Activated CD8-positive, alpha-beta memory T cell treated with anti-CD3 and anti-CD28 coated beads for 1 hour (primary cell): Measurements from ENCODE around the gene GRID1.

Experiments used
- DNase-seq, 2 donors: peaks; one replicate each; pipeline ENCODE4 v3.0.0-alpha.2; 2020; ENCODE audit warnings: low read depth in 1 of 2; ENCODE audit errors: extremely low read depth in 1 of 2

The GRID1 gene

DNA sequence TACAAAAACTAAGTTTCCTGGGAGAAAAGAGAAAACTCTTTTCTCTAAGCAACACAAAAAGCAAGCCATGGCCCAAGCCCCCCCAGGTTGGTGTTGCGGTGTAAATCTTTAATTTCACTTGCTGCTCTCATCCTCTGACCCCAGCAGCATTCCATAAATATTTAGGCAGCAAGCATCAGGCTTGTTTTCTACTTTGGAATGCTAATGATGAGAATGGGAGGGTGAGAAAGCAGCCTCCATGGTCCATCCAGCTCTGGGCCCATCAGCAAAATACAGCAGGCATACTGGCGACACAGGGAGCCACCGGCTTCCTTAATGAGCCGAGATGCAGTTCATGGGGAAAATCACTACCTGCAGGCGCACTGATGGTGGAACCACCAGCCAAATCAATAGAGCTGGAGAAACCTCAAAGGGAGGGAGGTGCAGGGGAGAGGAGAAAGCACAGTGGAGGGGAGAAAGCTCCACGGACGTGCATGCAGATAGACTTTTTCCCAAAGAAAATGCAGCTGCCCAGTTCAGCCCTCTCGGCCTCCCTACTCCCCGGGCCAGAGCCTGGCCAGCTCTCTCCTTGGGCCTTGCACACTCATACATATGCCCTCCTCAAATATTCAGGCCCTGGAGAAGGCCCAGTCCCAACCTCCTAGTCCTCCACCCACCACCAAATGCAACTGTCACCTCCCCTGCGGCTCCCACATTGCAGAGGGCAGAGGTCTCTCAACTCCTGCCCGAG lies 131.9 kb downstream of the GRID1 start:
- DNase-seq, result no peak

DNA sequence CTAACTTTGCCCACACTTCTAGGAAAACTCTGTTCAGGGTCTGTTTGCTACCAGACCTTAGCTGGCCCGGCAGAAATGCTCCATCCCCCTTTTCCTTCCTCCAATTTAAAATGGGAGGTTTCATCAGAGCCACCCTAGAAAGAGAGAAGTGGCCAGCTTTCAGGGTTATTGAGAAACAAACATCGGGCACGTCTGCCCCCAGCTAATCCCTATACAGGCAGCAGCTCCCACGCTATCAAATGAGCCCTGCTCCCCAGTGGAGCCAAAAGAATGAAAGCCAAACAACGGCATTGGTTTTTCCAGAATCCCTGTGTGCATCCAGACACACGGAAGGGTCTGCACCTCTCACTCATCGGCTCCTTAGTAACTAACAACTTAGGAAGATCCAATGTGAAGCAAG lies 132.5 kb downstream of the GRID1 start:
- no peak for DNase-seq

DNA sequence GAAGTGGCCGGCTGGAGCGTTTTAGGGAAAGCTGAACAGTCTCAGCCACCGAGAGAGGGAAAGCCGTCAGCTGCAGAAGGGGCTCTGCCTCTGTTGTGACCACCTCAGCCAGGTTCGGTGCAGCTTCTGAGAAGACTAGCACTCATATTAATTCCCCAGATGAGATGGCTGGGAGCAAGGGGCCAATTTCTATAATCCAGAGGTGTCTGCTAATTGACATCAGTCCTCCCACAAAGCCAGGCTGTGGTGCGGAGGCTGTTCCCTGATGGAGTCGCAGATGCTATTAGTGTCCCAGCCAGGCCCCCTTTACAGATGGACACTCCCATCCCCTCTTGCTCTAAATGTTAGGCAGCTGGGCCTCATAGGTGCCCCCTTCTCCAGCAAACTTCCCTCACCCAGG lies 133.5 kb downstream of the GRID1 start:
- DNase-seq, result no peak

DNA sequence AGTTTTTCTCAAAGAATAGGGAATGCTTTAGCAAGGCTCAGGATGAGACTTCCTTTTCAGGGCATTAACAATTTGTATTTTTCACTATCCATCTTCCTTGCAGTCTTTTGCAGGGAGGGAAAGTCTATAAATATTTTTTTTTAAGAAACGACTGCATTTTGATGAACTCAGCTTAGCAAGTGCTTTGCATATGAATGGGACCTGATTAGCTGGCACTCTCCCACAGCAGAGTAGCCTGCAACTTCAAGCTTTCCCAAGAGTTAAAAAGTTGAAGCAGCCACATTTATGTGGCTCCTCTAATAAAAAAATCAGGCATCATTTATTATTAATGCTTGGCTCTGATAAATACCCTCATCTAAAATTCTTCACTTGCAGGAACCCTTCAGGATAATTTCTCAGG lies 134.0 kb downstream of the GRID1 start:
- no peak for DNase-seq

DNA sequence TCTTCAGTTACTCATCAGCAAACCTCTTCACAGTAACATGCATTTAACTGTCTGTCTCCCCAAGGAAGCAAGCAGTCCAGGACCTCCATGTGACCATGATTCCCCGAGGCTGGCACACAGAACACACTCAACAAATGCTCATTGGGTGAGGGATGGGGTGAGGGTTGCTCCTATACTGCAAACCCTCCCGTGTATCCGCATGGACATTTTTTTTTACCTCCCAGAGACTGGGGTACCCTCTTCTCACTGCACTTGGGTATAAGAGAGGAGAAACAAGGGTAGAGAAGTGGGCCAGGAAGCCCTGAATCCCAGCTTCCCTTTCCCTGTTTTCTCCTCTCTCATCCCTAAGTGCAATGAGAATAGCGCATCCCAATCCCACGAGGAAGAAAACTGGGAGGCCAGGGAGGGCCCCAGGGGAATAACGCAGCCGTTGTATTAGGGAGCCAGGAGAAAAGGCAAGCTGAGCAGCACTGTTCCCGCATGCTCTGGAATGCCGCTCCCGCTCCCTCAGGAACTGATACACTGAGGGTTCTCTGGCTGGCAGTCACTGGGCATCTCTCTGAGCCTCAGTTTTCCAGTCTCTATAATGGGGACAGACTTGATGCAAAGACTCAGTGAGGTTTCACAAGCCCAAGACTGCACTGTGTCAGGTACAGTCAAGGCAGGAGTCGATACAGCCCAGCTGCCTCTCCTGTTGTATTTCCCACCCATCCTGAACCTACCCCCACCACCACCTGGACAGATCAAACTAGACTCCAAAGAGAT lies 134.6 kb downstream of the GRID1 start:
- DNase-seq, result no peak

DNA sequence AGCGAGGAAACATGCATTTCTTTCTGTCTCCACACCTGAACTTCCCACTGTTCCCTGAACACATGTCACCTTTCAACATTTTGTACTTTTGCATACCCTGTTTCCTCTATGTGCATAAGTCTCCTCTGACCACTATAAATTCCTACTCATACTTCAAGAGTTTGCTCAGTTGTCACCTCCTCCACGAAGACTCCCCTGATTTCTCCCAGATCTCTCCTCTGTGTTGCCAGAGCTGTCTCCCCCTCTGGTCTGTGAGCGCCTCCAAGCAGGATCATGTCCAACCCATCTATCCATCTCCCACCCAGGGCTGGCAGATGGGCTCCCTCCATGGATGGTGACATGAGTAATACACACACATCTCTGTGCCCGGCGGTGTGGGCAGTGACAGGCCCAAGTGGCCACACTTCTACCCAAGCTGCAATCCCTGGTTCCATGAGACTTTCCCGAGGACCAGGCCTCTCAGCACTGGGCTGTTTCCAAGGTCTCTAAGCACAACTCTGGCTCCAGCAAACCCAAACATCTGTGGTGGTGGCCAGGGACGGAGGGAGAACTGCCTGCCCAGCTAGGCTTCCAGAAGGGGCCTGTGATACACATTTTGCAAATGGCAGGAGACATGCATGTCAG lies 135.9 kb downstream of the GRID1 start:
- no peak for DNase-seq

DNA sequence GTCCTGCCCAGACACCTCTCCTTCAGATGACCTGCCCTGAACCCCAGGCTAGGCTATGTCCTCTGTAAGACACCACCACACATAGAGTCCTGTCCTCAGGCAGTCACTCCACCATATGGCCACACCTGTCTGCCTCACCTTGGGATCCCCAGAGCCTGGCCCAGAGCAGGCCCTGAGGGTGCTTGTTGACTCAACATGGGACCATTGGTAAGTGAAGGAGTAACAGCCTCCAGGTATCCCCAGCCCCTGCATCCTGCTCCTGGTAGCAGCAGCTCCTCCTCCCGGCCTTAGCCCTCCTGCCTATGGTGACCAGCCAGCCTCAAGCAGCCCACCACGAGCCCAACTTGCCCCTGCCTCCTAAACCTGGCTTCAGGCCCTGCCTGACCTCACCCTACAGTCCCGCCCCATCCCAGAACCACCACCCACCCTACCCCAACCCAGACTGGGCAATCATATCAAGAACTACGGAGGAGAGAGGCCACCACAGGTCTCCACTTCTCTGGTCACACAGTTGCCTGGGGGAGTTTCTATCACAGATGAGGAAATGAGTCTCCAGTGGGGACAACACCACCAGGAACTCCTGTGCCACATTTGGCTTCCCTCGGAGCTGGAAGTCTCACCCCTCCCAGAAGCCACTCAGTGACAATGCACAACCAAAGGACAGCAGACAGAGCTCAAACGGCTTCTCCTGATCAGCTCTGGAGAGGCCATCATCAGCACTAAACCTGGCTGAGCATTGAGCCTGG lies 136.6 kb downstream of the GRID1 start:
- no peak for DNase-seq

DNA sequence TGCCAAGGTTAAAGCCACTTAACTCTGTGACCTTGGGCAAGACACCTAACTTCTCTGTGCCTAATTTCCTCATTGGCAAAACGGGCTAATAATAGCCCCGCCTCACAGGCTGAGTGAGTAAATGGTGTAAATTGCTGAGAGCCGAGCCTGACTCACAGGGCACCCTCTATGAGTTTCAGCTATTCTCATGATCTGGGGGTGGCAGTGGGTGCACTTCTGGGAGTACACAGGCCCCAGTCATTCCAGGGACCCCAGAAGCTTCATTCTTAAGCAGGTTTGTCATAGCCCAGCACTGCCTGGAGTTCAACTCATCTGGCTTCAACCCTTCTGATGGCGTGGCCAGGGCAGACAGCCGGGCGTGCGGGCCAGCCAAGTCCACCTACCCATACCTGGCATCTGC lies 137.2 kb downstream of the GRID1 start:
- DNase-seq, result no peak

DNA sequence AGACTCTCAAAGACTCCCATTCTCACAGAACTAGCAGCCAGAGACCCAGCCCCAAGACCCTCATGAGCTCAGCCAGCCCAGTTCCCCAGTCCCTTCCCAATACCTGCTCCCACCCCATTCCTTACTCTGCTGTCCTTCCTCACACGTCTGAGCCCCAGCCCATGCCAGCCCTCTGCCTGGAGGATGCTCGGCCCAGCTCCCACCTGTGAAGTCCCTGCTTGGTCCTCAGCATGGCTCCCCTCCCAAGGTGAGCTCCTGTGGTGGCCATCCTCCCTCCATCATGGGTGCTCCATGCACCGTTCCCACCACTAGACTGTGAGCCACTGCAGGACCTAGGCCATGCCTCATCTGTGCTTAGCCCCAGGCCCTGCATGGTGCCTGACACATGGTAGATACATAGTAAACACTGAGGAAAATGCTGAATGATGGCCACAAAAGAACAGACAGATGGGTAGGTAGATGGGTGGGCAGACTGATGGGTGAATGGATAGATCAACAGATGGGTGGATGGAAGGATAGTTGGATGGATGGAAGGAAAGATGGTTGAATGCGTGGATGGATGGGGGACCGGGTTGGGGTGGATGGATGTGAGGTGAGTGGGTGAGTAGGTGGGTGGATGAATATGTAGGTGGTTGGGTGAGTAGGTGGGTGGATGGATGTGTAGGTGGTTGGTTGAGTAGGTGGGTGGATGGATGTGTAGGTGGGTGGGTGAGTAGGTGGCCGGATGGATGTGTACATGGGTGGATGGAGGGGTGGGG lies 138.9 kb downstream of the GRID1 start:
- no peak for DNase-seq

DNA sequence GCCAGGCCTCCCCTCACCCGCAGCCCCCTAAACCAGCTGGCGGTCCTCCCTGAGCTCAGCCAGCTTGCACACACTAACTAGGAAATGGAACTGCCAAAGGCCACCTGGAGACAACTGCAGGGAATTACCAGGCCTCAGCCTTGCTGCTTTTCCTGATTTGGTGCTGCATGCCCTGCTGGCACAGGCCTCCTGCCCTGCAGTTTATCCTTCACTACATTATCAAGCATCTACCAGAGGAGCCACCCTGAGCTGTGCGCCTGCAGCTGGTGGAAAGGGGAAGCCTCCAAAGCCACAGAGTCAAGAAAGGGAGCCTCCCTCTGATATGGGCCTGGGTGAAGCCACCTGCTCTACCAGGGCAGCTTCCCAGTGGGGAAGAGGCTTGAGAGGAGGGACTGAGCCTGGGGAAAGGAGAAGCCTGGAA lies 139.8 kb downstream of the GRID1 start:
- DNase-seq, result no peak

DNA sequence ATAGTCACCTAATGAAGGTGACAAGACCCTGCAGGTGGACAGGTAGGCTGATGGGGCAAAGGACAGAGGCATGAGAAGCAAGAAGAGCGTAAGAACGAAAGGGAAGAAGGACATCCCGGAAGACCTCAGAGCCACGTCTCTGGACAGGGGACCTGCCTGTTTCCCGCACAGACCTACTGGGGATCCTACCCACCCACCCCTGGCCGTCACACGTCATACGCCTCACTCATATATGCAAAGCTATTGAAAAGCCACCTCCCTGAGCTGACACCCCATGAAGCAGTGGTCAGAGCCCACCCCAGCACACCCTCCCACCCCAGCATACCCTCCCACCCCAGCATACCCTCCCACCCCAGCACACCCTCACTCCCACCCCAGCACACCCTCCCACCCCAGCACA lies 140.6 kb downstream of the GRID1 start:
- DNase-seq, result no peak

DNA sequence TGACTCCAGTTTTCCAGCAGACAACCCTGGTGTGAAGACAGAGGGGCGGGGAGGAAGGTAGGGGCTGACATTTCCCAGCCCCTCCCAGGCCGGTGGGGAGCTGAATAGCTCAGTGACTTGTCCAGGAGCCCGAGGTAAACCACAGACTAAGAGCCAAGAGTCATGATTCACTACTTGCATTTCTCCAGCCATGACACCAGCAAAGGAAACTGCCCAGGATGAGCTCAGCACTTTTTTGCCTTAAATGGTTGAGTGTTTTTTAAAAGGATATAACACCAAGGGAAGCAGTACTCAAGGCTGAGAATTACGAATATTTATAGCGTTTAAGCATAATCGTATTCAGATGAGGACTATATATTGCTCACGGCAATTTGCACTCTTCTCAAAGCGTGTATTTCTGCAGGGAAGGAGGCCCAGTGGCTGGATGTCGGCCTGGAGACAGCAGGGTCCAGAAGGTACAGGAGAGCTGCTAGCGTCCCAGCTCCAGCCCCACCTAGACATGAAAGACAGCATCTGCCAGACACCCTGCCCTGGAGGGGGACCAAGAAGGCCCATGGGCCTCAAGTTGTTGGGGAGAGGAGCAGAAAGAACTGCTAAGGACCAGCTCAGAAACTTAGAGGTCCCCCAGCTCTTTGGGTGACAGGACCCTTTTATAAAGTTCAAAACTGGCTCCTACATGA lies 141.4 kb downstream of the GRID1 start:
- DNase-seq, result no peak

DNA sequence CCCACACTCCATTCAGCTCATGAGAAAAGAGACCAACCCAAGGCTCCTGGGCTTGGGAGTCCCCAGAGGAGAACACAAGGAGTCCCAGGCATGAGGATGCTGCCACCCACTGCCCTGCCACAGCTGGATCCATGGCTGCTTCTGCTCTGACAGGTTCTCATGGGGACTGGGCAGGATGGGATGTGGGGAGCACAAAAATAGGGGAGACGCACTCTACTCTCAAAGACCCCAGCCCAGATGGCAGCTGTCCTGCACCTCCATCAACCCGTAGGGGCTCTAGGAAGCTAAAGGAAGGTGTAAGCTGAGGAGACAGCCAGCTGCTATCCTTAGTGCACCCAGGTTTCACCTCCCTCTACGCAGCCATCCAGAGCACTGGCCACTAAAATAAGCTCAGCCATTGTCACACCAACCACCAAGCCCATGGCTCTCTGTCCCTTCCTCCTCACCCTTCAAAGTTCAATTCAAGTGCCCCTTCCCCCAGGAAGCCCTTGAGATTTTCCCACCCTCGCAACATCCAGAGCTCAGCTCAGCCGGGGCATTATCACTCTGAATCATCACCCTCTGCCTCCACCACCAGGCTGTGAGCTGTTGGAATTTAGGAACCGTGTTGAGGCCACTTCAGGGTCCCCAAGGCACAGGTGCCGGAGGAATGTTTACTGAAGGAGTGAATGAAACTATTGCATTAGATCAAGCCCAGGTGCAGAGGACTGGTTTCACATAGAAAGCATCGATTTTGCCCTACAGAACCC lies 142.1 kb downstream of the GRID1 start:
- no peak for DNase-seq

DNA sequence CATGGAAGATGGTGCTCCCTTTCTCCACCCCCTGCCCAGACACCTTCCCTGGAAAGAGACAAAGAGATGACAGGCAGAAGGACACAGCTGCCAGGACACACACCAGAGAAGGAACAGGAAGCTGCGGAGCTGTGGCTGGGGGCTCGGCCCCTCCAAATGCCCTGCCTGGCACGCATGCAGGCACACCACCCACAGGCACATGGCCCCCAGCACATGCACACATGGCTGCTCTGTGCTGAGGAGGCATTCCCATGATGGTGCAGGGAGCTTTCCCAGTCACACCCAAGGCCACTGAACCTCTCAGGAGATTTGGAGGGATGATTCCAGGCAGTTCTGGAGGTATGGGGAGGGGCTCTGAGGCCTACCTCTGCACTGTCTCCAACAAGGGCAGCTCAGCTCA lies 143.3 kb downstream of the GRID1 start:
- DNase-seq, result no peak

DNA sequence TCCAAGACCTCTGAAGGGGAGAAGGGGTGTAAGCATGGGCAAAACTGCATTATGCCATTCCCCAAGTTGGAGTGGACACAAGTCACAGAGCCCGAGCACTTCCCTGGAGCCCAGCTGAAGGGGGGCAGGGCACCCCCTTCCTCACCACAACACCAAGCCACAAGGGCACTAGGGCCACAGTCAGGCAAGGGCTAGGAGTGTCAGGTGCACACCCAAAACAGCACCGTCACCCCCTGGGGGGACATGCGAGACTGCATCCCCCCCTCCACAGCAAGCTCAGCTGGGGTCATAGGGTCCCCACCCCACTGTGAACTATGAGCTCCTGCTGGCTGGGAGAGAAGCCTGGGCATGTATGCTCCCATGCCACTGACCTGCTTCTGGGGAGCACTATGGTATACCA lies 143.9 kb downstream of the GRID1 start:
- no peak for DNase-seq

DNA sequence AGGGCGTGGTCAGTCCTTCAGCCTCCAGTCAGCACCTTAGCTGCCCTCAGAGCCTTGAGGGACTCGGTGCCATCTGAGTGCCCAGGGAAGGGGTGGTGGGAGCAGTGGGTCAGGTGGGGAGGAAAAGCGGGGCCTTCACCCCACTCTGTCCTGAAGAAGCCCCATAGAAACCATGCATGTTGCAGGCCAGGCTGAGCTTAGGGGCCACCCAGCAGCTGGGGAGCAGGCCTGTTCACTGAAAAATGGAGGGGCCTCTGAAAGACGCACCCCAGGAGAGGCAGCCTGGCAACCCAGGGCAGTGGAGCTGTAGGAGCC lies 144.3 kb downstream of the GRID1 start:
- DNase-seq, result no peak

DNA sequence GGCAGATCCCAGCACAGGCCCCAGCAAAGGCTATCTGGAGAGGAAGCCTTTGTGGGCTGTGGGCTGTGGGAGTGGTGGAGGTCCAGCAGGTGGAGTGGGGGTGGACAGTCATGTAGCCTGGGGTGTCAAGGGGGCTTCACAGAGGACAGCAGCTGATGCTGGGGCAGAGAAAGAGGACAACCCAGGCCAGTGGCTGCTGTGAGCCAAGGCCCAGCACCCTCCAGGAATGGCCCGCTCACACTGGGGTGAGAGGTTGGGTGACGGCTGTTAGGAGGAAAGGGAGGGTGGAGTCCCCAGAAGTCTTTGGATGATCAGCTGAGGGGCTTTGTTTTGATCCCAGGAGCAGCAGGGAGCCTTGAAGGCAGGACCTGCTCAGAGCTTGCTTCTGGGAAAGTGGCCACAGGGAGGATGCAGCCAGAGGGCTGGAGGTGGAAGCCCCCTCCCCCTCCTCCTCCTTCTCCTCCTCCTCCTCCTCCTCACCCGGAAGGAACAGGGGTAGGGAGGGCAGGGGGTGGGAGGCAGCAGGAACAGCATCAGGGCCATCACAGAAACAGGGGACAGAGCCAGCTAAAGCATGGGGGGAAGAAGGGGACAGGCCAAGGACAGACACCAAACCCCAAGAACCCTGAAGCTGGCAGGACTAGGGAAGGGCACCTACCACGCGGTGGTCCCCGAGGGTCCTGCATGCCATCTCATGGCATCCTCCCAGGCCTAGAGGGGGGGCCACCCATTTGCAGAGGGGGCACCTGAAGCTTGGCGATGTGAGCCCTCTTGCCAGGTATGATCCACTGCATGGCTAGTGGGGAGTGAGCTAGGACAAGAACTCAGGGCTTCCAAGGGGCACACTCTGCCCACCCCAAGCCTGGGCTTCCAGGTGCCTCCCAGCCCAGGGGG lies 144.9 kb downstream of the GRID1 start:
- no peak for DNase-seq

DNA sequence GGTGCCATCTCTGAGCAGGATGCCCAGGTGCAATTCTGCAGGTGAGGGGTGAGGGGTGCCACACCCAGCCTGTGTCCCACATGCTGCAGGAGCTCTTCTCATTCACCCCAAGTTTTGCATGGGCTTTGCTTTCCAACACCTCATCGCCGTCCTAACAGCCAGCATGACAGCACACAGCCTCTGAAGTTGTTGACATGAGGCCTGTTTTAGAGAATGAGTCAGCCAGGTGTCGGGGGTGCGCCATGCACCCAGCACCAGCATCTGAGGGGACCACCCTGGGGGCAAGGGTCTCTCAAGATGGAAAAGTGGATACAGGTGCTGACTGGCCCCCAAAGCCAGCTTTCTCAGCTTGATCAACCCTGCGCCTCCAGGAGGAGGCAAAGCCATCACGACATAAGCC lies 146.0 kb downstream of the GRID1 start:
- no peak for DNase-seq

DNA sequence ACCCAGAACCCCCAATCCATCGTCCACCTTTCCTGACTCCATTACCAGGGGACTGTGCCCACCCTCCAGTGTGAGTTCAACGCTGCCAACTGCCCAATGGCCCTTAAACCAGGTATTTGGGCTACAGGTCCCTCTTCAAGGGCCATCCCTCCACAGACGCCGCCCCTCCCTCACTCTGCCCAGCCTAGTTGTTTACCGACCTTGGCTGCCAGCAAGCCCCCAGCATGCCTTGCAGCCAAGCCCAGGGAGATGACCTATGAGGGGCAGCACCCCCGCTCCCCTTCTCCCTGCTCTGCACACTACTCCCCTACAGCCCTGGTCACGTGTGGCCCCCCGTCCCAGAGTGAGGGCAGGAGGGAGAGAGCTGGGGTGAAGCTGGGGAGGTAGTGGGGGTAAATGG lies 147.3 kb downstream of the GRID1 start:
- DNase-seq, result no peak
